Muscle layer of duodenum (tissue), 2 donors: ENCODE data around the gene KRTAP9-4.
"Not testable (repeated sequence)": the region's sequence is repeated elsewhere in the genome, so short reads cannot be mapped to it uniquely, and the experiment has no call there.

Source experiments
- H3K27ac ChIP-seq: one replicate; pipeline ENCODE4 v1.7.0; 2013; ENCODE audit warnings: mild to moderate bottlenecking, low read length
- H3K27me3 ChIP-seq: one replicate; pipeline ENCODE4 v1.7.0; 2013; ENCODE audit warnings: low read depth, mild to moderate bottlenecking, control low read depth, low read length
- H3K36me3 ChIP-seq, 2 donors: one replicate each; pipeline ENCODE4 v1.7.0; 2013; ENCODE audit warnings: low read length in 2 of 2, control low read depth in 1 of 2, mild to moderate bottlenecking in 1 of 2; ENCODE audit not compliant: insufficient read depth in 2 of 2, control insufficient read depth in 1 of 2
- H3K4me1 ChIP-seq, 2 donors: one replicate each; pipeline ENCODE4 v1.7.0; 2013; ENCODE audit warnings: low read length in 2 of 2, mild to moderate bottlenecking in 2 of 2, control low read depth in 1 of 2, moderate library complexity in 1 of 2; ENCODE audit not compliant: insufficient read depth in 2 of 2, control insufficient read depth in 1 of 2
- H3K4me3 ChIP-seq, 2 donors: one replicate each; pipeline ENCODE4 v1.7.0; 2013; ENCODE audit warnings: low read length in 2 of 2, low read depth in 1 of 2, mild to moderate bottlenecking in 1 of 2
- H3K9me3 ChIP-seq, 2 donors: one replicate each; pipeline ENCODE4 v1.7.0; 2013; ENCODE audit warnings: low read length in 2 of 2, control low read depth in 1 of 2, mild to moderate bottlenecking in 1 of 2; ENCODE audit not compliant: control insufficient read depth in 1 of 2
- donor health status: healthy.

The KRTAP9-4 gene

DNA sequence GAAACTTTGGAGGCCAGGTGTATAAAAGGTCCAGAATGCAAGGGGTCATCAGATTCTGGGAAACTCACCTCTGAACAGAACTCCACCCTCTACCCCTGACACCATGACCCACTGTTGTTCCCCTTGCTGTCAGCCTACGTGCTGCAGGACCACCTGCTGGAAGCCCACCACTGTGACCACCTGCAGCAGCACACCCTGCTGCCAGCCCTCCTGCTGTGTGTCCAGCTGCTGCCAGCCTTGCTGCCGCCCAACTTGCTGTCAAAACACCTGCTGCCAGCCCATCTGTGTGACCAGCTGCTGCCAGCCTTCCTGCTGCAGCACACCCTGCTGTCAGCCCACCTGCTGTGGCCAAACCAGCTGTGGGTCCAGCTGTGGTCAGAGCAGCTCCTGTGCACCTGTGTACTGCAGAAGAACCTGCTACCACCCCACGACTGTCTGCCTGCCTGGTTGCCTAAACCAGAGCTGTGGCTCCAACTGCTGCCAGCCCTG lies 11.5 kb upstream of the KRTAP9-4 start, which contains the start of gene KRTAP9-8:
KRTAP9-8 (plus strand) TSS at position 51 of the 489 bp plus-strand sequence; CDS start at position 104, 53 bp downstream.
- H3K36me3 ChIP-seq, H3K9me3 ChIP-seq, H3K27ac ChIP-seq, H3K27me3 ChIP-seq, H3K4me3 ChIP-seq, H3K4me1 ChIP-seq: not testable (repeated sequence)

DNA sequence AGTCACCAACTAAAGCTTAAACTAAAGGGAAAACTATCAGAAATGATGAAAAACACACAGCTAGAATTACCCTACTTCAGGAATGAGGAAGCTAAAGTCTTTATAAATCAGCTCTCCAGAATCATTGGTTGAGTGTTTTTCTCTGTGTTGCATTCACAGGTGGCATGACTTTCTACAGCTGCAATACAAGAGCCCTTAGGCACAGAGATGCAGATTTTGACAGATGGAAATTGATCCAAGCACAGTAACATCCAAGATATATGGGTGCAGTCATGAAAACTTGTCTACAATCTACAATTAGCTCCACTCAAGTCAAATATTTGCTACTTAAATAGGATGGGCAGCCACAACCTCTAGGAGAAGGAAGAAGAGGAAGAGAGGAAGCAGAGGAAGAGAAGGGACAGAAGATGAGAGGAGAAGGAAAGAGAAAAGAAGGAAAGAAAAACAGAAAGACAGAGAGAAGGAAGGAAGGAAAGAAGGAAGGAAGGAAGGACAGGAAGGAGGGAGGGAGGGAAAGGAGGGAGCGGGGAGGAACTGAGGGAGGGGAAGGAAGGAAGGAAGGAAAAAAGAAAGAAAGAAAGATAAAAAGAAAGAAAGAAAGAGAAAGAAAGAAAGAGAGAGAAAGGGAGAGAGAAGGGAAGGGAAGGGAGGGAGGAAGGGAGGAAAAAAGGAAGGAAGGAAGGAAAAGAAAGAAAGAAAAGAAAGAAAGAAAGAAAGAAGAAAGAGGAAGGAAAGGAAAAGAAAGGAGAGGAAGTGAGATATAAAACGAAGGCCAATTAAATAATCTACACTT lies 2.3 kb upstream of the KRTAP9-4 start:
- not testable (repeated sequence) for H3K27ac ChIP-seq, H3K4me1 ChIP-seq, H3K4me3 ChIP-seq, H3K36me3 ChIP-seq, H3K27me3 ChIP-seq, H3K9me3 ChIP-seq

DNA sequence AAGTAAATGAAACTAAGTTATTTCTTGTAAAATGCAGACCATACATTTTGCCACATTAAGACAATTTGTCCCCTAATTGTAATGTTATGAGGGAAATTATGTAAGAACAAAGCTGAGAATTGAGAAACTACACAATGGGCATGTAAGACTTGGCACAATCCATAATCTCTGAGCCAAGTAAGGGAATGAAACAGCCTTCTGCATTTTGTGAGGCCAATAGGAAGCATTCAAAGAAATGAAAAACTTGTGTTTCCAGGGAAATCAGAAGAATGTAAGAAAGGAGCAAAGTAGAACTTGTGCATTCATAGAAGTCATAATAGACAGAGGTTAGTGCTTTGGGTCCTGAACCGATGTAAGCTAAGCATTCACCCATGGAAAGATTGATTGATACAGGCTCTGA lies 1.8 kb downstream of the KRTAP9-4 start:
- Histone ChIP-seq H3K9me3 (no peaks in the 10 kb centered on the region), H3K4me3 (no peak overlapping the region), H3K36me3 (no peaks in the 10 kb centered on the region), H3K27ac (no peak overlapping the region), H3K27me3 (no peaks in the 10 kb centered on the region), H3K4me1 (no peaks in the 10 kb centered on the region)

- Histone ChIP-seq H3K4me1 (no peaks in the 10 kb centered on the region), H3K4me3 (no peak overlapping the region), H3K27ac (no peak overlapping the region), H3K9me3 (no peaks in the 10 kb centered on the region), H3K36me3 (no peaks in the 10 kb centered on the region), H3K27me3 (peaks cover 3% of the 10 kb centered on the region)
These were observed 5.4 kb downstream of the KRTAP9-4 start for GRCh38 chr17:41254861-41255260.

DNA sequence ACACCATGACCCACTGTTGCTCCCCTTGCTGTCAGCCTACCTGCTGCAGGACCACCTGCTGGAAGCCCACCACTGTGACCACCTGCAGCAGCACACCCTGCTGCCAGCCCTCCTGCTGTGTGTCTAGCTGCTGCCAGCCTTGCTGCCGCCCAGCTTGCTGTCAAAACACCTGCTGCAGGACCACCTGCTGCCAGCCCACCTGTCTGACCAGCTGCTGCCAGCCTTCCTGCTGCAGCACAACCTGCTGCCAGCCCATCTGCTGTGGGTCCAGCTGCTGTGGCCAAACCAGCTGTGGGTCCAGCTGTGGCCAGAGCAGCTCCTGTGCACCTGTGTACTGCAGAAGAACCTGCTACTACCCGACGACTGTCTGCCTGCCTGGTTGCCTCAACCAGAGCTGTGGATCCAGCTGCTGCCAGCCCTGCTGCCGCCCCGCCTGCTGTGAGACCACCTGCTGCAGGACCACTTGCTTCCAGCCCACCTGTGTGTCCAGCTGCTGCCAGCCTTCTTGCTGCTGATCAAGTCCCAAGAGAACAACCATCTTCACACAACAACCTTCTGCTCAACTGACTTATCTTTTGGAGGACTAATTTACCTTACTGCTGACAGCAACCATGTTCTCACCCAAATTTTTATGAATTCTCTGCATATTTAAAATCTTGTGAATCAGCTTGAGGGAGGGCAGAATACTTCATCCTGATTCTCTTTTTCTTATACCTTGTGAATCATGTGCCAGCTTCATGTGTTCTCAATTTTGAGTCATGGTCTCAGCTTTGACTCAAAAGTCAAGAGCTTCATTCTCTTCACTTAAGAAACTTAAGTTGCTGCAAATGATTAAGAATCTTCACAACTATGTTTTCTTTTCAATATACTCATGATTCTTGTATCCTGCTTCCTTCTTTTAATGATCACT lies 6.1 kb downstream of the KRTAP9-4 start, which contains the start of gene KRTAP9-9:
KRTAP9-9 (plus strand) TSS at position 4 of the 910 bp plus-strand sequence.
- not testable (repeated sequence) for H3K27me3 ChIP-seq, H3K4me1 ChIP-seq, H3K36me3 ChIP-seq, H3K27ac ChIP-seq, H3K9me3 ChIP-seq, H3K4me3 ChIP-seq

GRCh38 chr17:41256291-41256685 lies 6.8 kb downstream of the KRTAP9-4 start:
- Histone ChIP-seq H3K4me3 (no peak overlapping the region), H3K27ac (no peak overlapping the region), H3K9me3 (no peaks in the 10 kb centered on the region), H3K36me3 (no peaks in the 10 kb centered on the region), H3K4me1 (no peaks in the 10 kb centered on the region), H3K27me3 (peaks cover 3% of the 10 kb centered on the region)

- Histone ChIP-seq H3K27me3 (peaks cover 3% of the 10 kb centered on the region), H3K9me3 (no peaks in the 10 kb centered on the region), H3K4me3 (no peak overlapping the region), H3K36me3 (no peaks in the 10 kb centered on the region), H3K27ac (no peak overlapping the region), H3K4me1 (no peaks in the 10 kb centered on the region)
These were observed 8.9 kb downstream of the KRTAP9-4 start for GRCh38 chr17:41258406-41258805.

GRCh38 chr17:41263212-41263611 lies 13.7 kb downstream of the KRTAP9-4 start:
- H3K27ac ChIP-seq, result no peak overlapping the region
- H3K9me3 ChIP-seq, result no peaks in the 10 kb centered on the region
- H3K36me3 ChIP-seq, result no peaks in the 10 kb centered on the region
- no peaks in the 10 kb centered on the region for H3K27me3 ChIP-seq
- H3K4me1 ChIP-seq, result no peaks in the 10 kb centered on the region
- H3K4me3 ChIP-seq, result no peak overlapping the region

DNA sequence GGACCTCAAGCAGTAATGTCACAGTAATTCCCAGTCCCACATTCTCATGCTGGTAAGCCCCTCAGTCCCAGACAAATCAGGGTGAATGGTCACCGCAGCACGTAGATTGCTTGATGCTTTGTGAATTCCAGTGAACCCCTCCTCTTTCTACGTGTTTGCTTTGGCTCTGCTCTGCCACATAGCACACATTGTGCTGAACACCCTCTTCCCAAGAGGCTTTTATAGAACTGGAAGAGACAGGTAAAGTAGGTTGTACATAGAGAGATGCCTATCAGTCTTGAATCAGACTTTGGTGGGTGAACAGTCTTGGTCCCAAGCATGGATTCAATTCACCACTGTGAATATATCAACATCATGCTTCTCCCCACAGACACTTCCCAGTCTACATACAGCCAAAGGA lies 15.1 kb downstream of the KRTAP9-4 start:
- Histone ChIP-seq H3K27ac (no peak overlapping the region), H3K4me3 (no peak overlapping the region), H3K9me3 (no peaks in the 10 kb centered on the region), H3K4me1 (no peaks in the 10 kb centered on the region), H3K36me3 (no peaks in the 10 kb centered on the region), H3K27me3 (no peaks in the 10 kb centered on the region)

- no peaks in the 10 kb centered on the region for H3K27me3 ChIP-seq
- H3K27ac ChIP-seq, result no peak within 1 kb of the TSS
- no peak within 1 kb of the TSS for H3K4me3 ChIP-seq
- H3K36me3 ChIP-seq, result no peaks in the 10 kb centered on the region
- H3K4me1 ChIP-seq, result no peaks in the 10 kb centered on the region
- no peaks in the 10 kb centered on the region for H3K9me3 ChIP-seq
These were observed 15.6 kb downstream of the KRTAP9-4 start, which contains the start of gene KRTAP9-6 for GRCh38 chr17:41265078-41265477. Gene KRTAP9-6 (plus strand): TSS chr17:41265378. CDS start chr17:41265378, 0 bp downstream.

GRCh38 chr17:41267711-41268110 lies 18.2 kb downstream of the KRTAP9-4 start:
- H3K9me3 ChIP-seq, result no peaks in the 10 kb centered on the region
- no peaks in the 10 kb centered on the region for H3K4me1 ChIP-seq
- no peaks in the 10 kb centered on the region for H3K27me3 ChIP-seq
- H3K36me3 ChIP-seq, result no peaks in the 10 kb centered on the region
- no peak overlapping the region for H3K27ac ChIP-seq
- no peak overlapping the region for H3K4me3 ChIP-seq
